Measurements from ENCODE around the gene PPP2R5D. TPM values are rescaled to one million over a fixed set of nuclear protein-coding genes. Genes with fewer than 3 reads are reported as not detected.

Gene PPP2R5D
- total and polyA plus RNA-seq, 9 of the 15 experiments (the other 6 are each of a cell fraction or from before 2014, with no cell fraction given) = 1.3 to 96.1 (median 38.4) TPM

- no peaks in the 10 kb centered on the region for H3K9me1 ChIP-seq (ENCODE audit: control insufficient read depth, insufficient read depth, low read length)
- POLR2A ChIA-PET = interaction anchor here (0.6 to 1.9 kb wide), 9 partner anchors 8 to 115 kb away, joined by 3 to 7 read pairs (median 4); partner anchors contain the start of gene RRP36
- TSS peak; percentile 30 for BruUV-seq (replicated peaks)
- no peaks in the 10 kb centered on the region for H3K27me3 ChIP-seq (ENCODE audit: control insufficient read depth in 2 of 2, insufficient read depth in 2 of 2, low read length in 2 of 2)
- intact Hi-C loops (cut with micrococcal nuclease) = no loop called here
- in situ Hi-C loops (cut with MboI) = no loop called here
- H3K36me3 ChIP-seq (ENCODE audit: control insufficient read depth, insufficient read depth, low read length) = peaks cover 77% of the 10 kb centered on the region
- H3K4me1 ChIP-seq (replicated peaks in 1 of 2; ENCODE audit: control insufficient read depth in 2 of 2, insufficient read depth in 2 of 2, low read length in 2 of 2) = no peaks in the 10 kb centered on the region
- WGBS (ENCODE audit: insufficient coverage, low coverage, missing lambda C conversion rate) = 94% methylated on average over 9 of the region's 9 CpGs
- H2AFZ ChIP-seq (ENCODE audit: low read depth, low read length) = no peak overlapping the region
- no peak overlapping the region for H3K4me2 ChIP-seq (ENCODE audit: insufficient read depth, low read length)
- CTCF ChIA-PET (ENCODE audit: low intra/inter-chr PET ratio) = no interaction called here
- H3K27ac ChIP-seq (ENCODE audit: extremely low read depth, low read depth, low read length) = no peak overlapping the region
- no peak for DNase-seq (ENCODE audit: extremely low read depth in 1 of 4, low spot score in 3 of 4)
- no peak for FAIRE-seq
- peaks cover 9% of the 10 kb centered on the region for H3K79me2 ChIP-seq (ENCODE audit: control insufficient read depth, insufficient read depth, low read length)
- H4K20me1 ChIP-seq (replicated peaks; ENCODE audit: control insufficient read depth, insufficient read depth, low read length) = no peaks in the 10 kb centered on the region
- no peak for ATAC-seq
- no peak overlapping the region for H3K4me3 ChIP-seq
- no peak overlapping the region for H3K9ac ChIP-seq (ENCODE audit: insufficient read depth in 1 of 2, low read depth in 2 of 2, low read length in 2 of 2)
- H3K9me3 ChIP-seq (replicated peaks; ENCODE audit: control insufficient read depth, insufficient read depth, low read depth, low read length) = no peaks in the 10 kb centered on the region
- TF ChIP-seq POLR2B (IDR thresholded peaks at IDR 0.05; ENCODE audit: low read depth, partially characterized antibody) = no peak
- TF ChIP-seq RNF2 (IDR thresholded peaks at IDR 0.05) = no peak
- TF ChIP-seq ARID2 (IDR thresholded peaks at IDR 0.05) = no peak
- TF ChIP-seq NFRKB (IDR thresholded peaks at IDR 0.05; ENCODE audit: low read depth) = no peak
Measured at GRCh38 chr6:43029120-43029519, 44.8 kb downstream of the PPP2R5D start.

- Histone ChIP-seq H3K4me1 (replicated peaks in 1 of 2; ENCODE audit: control insufficient read depth in 2 of 2, insufficient read depth in 2 of 2, low read length in 2 of 2) (no peaks in the 10 kb centered on the region), H3K9me3 (replicated peaks; ENCODE audit: control insufficient read depth, insufficient read depth, low read depth, low read length) (no peaks in the 10 kb centered on the region), H3K9me1 (ENCODE audit: control insufficient read depth, insufficient read depth, low read length) (no peaks in the 10 kb centered on the region), H3K4me3 (no peak overlapping the region), H4K20me1 (replicated peaks; ENCODE audit: control insufficient read depth, insufficient read depth, low read length) (no peaks in the 10 kb centered on the region; the same call in 1 of the 2 replicates), H3K79me2 (ENCODE audit: control insufficient read depth, insufficient read depth, low read length) (no peaks in the 10 kb centered on the region), H3K27me3 (ENCODE audit: control insufficient read depth in 2 of 2, insufficient read depth in 2 of 2, low read length in 2 of 2) (no peaks in the 10 kb centered on the region), H3K27ac (ENCODE audit: extremely low read depth, low read depth, low read length) (no peak overlapping the region), H3K9ac (ENCODE audit: insufficient read depth in 1 of 2, low read depth in 2 of 2, low read length in 2 of 2) (no peak overlapping the region), H2AFZ (ENCODE audit: low read depth, low read length) (no peak overlapping the region), H3K4me2 (ENCODE audit: insufficient read depth, low read length) (no peak overlapping the region), H3K36me3 (ENCODE audit: control insufficient read depth, insufficient read depth, low read length) (peaks cover 71% of the 10 kb centered on the region)
- no peak for TF ChIP-seq CGGBP1 (CRISPR knock-in tag; IDR thresholded peaks at IDR 0.05)
- no peak for TF ChIP-seq PRPF4 (IDR thresholded peaks at IDR 0.05; ENCODE audit: insufficient read depth, low read depth, low read length, poor library complexity, severe bottlenecking)
- no peak for TF ChIP-seq FOS (IDR thresholded peaks at IDR 0.05; ENCODE audit: extremely low read depth, insufficient read length)
- TF ChIP-seq ZNF212 (CRISPR knock-in tag; IDR thresholded peaks at IDR 0.05) = no peak
- TF ChIP-seq DLX4 (CRISPR knock-in tag; IDR thresholded peaks at IDR 0.05) = no peak
- TF ChIP-seq HDAC2 (IDR thresholded peaks at IDR 0.05) = no peak
- no peak for TF ChIP-seq RUNX1 (IDR thresholded peaks at IDR 0.05; ENCODE audit: low read depth)
- TF ChIP-seq MEIS2 (IDR thresholded peaks at IDR 0.05; ENCODE audit: partially characterized antibody) = no peak
- no peak for TF ChIP-seq PPARD (CRISPR knock-in tag; IDR thresholded peaks at IDR 0.05)
- no peak for TF ChIP-seq GABPB2 (CRISPR knock-in tag; conservative IDR thresholded peaks at IDR 0.05)
- TF ChIP-seq ZNF586 (CRISPR knock-in tag; conservative IDR thresholded peaks at IDR 0.05) = no peak
- TF ChIP-seq CTBP1 (IDR thresholded peaks at IDR 0.05; ENCODE audit: borderline replicate concordance) = no peak
- TF ChIP-seq ZNF507 (tag; conservative IDR thresholded peaks at IDR 0.05) = no peak
- intact Hi-C loops (cut with micrococcal nuclease) = no loop called here
- ChIA-PET POLR2A (interaction anchor here (0.6 to 5.7 kb wide), 7 partner anchors 8 to 109 kb away, joined by 3 to 22 read pairs (median 4); partner anchors contain the start of genes CUL7 and RRP36), CTCF (ENCODE audit: low intra/inter-chr PET ratio) (no interaction called here)
- FAIRE-seq (no peak), ATAC-seq (no peak), DNase-seq (ENCODE audit: extremely low read depth in 1 of 4, low spot score in 3 of 4) (no peak)
- no TSS peak for BruUV-seq (replicated peaks)
- in situ Hi-C loops (cut with MboI) = no loop called here
- WGBS (ENCODE audit: insufficient coverage, low coverage, missing lambda C conversion rate) = 82% methylated on average over 4 of the region's 4 CpGs
Measured at GRCh38 chr6:43032326-43032725, 48.0 kb downstream of the PPP2R5D start.

All from K562 (cell line).